ENCODE measurements around the gene SIX2.

GRCh38 chr2:45043174-45043573 lies 33.9 kb upstream of the SIX2 start:
- TF ChIP-seq CTCF (IDR thresholded peaks at IDR 0.05) (no peak), POLR2A (IDR thresholded peaks at IDR 0.05) (no peak)

Measured in lower leg skin (tissue), 3 donors.